ENCODE measurements around the gene NFATC2.
"Not testable (repeated sequence)": the region's sequence is repeated elsewhere in the genome, so short reads cannot be mapped to it uniquely, and the experiment has no call there.

Gene NFATC2

DNA sequence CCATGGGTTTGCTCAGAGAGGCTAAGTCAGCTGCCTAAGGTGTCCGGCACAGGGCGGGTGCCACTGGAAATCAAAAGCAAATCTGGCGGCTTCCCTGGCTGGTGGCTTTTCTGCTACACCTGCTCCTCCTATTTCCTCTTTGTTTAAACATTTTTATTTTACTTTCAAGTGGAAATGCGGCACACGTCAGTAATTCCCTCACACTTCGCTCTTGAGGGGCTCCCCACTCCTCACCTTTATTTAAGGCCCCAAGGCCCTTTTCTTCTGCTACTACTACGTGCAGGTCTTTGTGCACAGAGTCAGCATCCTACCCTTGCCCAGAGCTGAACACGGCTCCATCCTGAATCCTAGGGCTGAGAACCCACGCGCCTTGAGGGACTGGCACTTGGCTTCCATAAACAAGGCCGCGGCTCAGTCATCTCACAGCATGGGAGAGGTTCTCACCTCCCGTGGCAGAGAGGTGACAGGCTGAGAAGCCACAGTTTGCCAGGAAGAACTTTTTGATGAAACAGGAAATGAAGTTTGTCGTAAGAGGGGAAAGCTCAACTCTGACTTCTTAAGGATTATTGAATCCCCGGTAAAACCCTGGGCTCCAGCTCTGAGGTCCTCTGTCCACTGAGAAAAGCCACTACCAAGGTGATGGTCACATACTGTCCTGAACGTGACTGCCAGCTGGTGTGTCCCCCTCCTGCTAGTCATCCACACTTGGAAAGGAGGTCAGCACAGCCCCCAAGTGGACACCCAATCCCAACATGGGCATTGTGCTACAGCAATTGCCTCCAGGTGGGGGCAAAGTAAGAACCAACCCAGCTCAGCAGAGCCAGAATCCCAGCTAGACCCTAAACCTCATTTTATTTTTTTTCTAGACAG, 48.0 kb downstream of the NFATC2 start:
- DNase-seq, result peak; percentile 59

GRCh38 chr20:51493346-51493791, 49.1 kb downstream of the NFATC2 start:
- DNase-seq, result no peak

DNA sequence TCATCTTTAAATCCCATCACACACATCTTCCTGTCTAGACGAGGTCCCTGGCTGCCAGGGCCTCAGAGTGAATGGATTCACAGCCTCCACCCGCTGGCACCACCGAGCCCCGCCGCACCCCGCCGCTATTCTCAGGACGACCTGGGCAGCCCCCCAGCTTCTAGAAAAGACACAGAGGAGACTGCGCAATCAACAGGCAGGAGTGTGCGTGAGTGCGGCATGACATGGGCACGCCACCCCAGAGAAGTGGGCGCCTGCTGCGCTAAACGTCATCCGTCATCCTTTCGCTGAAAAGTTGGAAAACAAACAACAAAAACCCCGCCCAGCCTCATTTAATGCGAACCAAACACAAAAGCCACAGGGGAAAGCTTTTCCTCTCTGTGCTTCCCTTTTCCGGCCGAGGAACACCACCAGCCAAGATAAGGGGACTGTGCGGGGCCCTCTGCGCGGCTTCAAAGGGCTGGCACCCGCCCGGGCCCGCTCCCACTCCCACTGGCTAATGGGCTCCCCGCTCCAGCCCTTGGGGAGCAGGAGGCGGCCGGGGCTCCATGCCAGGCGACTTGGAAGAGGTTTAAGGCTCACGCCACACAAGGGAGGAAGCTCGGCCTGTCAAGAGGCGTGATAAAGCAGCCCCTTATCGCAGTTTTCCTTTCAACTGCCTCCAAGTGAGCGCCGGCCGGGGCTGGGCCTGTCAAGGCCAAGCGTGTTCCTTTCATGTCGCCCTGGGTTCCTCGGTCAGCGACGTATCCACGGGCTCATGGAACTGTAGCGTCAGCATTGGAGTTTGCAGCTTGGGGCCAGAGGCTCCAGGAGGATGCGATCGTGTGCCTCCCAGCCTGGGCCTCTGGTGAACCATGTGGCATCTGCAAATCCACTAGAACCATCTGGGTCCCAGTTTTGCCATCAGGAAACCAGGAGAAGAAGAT, 50.1 kb downstream of the NFATC2 start:
- no peak for DNase-seq

GRCh38 chr20:51491393-51491792, 51.1 kb downstream of the NFATC2 start:
- DNase-seq, result no peak

- DNase-seq, result no peak
Observed at GRCh38 chr20:51490635-51491034, 51.9 kb downstream of the NFATC2 start.

DNA sequence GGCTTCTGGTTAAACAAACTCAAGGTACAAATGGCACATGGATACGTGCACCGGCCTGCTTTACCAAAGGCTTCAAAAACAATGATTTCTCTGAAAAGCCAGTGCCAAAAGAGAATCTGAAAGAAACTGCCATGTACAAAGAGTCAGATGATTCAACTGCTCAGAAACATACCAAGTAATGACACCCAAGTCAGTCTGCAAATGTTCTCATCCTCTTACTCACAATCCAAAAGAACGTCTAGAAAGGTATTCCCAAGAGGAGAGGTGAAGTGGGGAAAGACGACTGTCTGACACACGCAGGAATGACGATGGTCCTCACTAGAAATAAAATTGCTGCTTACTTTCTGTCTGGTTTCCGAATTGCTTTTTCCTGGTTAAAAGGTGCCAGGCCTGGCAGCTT, 52.9 kb downstream of the NFATC2 start:
- DNase-seq, result no peak

DNA sequence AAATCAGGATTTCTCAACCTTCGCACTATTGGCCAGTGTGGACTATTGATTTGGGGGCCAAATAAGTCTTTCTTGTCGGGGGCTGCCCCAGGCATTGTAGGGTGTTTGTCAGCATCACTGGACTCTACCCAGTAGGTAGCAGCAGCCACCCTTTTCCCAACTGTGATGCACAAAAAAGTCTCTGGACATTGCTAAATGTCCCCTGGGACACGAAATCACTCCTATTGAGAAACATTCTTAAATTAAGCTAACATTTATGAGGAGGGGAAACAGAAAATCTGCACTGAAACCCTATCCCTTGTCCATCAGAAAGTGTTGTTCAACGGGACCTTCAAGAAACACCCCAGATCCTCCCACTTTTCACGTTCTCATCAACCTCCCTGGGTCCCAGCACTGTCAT, 54.2 kb downstream of the NFATC2 start:
- DNase-seq, result no peak

- no peak for DNase-seq
Observed at GRCh38 chr20:51487565-51488268, 54.8 kb downstream of the NFATC2 start.

- DNase-seq, result no peak
Observed at GRCh38 chr20:51487076-51487475, 55.4 kb downstream of the NFATC2 start.

DNA sequence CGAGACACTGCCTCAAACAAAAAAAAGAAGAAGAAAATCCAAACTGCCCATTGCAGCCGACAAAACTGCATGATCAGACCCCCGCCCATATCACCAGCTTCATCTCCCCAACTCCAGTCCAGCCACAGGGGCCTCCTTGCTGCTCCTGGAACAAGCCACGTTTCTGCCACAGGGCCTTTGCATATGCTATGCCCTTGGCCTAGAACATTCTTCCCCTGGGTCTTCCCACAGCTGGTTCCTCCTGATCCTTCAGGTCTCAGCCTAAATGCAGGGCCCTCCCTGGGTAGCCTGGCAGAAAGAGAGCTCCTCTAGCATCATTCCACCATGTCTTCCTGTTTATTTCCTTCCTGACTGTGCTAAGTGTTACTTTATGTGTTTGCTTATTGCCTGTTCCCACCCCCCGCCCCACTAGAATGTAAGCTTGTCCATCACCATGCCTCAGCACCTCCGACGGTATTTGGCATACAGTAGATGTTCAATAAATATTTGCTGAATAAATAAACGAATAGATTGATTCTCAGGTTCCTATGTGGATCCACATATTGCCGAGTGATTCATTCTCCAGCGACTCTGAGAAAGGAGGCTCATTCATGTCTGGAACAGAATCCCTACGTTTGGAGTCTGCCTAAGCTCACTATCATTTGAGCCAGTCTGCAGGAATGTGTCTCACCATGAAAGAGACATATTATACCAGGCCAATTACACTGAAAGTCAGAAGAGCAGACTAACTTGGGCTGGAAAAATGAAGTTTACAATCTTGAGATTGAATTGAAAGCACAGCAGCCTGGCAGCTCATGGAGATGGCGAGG, 56.1 kb downstream of the NFATC2 start:
- no peak for DNase-seq

DNA sequence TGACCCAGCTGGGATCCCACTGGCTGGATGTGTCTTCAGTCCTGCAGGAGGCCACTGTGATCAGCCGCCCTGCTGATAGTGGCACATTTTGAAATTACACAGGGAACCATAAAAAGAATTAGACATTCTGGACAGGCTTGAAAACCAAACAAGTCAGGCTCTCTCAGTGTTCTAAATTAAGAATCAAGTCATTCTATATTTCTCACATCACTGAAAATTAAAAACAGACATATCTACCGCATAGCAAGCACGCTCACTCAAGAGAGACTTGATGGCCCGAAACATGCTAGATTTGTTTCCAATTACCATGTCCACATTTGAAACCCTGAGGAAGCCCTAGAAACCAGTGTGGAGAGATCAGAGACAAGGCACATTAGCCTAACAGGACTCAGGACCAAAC, 57.7 kb downstream of the NFATC2 start:
- DNase-seq, result no peak

DNA sequence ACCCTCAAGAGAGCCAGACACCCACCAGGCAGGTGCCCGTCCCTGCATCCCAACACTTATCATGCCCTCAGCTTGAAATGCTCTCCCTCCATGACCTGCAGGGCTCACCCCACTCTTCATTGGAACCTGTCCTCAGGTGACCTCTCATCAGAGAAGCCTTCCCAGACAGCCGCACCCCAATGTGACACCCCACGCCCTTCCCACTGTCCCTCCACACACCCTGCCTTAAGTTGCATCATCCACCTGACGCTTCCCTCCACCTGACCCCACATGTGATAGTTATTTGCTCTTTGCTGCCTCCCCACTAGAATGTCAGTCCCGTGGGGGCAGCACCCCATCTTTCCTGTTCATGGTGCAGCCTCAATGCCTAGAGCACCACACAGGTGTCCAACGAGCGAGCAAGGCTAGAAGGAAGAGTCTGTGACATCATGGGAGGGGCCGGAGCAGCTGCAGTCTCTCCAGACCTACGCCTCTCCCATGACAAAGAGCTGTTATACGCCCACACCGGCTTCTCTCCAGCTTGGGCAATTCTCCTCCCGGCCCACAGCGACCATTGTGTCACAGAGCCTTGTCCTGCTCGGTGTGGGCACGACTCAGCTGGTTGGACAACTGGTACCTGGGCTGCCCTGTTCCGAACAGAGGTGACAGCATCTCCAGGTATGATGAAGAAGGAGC, 58.2 kb downstream of the NFATC2 start:
- no peak for DNase-seq

DNA sequence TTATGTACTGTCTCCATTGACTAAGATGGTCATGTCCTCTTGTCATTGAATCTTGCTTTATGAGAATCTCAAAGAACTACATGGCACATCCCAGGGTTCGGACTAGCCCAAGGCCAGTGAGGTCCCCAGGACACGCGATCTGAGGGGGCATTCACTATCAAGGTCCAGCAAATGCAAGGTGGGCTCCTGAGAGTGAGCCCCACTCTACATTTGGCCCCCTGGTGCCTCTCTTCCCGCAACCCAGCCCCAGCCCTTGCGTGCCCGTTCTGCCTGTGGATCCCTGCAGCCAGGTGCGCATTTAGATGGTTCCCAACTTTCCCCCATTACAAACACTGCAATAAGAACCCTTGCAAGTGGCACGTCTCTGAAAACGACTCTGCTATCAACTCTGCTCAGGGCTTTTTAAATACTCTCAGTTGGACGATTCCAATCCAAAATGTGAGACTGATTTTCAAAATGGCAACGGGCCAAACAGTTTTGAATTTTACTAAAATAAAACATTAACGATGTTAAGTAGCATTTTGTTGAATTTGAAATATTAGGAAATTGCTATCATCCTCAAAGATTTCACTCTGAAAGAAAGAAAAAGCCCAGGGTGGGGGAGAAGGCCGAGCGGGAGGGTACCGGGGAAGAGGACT, 59.6 kb downstream of the NFATC2 start:
- no peak for DNase-seq

- peak; percentile 50 for DNase-seq
Observed at GRCh38 chr20:51481341-51481914, 61.1 kb downstream of the NFATC2 start.

GRCh38 chr20:51480507-51481270, 61.8 kb downstream of the NFATC2 start:
- peak; percentile 25 for DNase-seq

DNA sequence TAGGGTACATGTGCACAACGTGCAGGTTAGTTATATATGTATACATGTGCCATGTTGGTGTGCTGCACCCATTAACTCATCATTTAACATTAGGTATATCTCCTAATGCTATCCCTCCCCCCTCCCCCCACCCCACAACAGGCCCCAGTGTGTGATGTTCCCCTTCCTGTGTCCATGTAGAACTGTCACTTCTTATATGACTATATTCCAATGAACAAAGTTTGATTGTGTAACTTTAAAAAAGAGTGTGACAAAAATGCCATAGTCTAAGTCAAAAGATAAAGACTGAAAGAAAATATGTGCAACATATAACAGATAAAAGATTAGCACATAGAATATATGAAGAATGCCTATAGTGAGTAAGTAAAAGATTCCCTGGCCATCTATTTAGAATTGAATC, 66.4 kb downstream of the NFATC2 start:
- not testable (repeated sequence) for DNase-seq

DNA sequence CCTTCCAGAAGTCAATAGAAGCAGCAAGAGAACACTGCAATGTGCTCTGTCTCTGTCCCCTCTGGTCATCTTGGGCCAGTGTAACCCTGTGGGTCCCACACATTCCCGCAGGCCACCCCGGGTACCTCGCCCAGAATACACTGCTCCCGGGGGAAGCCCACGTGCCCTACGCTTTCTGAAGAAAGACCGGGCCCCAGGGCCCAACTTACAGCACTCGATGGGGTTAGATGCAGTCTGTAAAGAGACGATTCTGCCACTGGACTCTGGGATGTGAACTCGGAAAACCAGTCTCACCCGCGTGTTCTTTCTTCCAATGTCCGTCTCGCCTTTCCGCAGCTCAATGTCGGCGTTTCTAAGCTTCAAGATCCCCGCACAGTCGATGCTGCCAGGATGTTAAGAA, 68.7 kb downstream of the NFATC2 start:
- DNase-seq, result no peak

DNA sequence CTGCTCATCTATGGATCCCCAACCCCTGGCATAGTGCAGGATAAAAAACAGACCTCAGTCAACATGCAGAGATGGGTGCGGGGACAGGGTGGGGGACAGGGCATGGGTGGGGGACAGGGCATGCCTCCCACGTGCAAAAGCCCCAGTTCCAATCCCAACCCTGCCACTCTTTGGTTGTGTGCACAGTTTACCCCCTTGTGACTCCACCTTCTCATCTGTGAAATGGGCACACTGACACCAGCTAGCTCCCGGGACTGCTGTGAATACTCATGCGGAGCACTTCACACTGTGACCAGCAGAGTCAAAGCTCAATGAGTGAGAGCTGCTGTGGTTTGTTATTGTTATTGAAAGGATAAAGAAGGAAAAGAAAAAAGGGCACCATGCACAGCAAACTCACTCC, 69.3 kb downstream of the NFATC2 start:
- no peak for DNase-seq

GRCh38 chr20:51470907-51471411, 71.6 kb downstream of the NFATC2 start:
- peak; percentile 5 for DNase-seq

DNA sequence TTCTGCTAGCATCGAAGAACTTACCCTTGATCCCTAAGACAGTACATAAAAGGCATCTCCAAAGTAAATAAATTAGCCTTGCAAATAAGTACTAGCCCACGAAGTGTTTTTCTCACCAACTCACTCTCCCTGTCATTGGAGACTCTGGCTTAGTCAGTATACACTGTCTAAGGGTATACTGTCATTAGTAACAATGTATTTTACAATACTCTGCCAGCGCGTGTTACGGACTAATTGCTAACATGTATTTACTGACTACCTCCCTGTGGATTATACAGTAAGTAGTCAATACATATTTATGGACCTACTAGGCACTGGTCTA, 72.1 kb downstream of the NFATC2 start:
- no peak for DNase-seq
